Trophoblast cell (in vitro differentiated cells and primary cell): ENCODE results near the gene RBM4.
A peak's percentile ranks its signal among the peaks of the same experiment; 100 is the strongest.

Experiments
- DNase-seq, 2 donors: peaks; one replicate each; pipeline ENCODE4 v3.0.0-alpha.2; 2016
- H2AFZ ChIP-seq: 2 replicates; pipeline ENCODE4 v1.6.1; 2013; ENCODE audit warnings: low read length, moderate library complexity, mild to moderate bottlenecking; ENCODE audit not compliant: insufficient read depth, poor library complexity
- H2AK5ac ChIP-seq: 2 replicates; pipeline ENCODE4 v1.6.1; 2013; ENCODE audit warnings: mild to moderate bottlenecking, low read length
- H2BK120ac ChIP-seq: 2 replicates; pipeline ENCODE4 v1.6.1; 2013; ENCODE audit warnings: low read length, mild to moderate bottlenecking, moderate library complexity; ENCODE audit not compliant: insufficient read depth, poor library complexity
- H2BK12ac ChIP-seq: 2 replicates; pipeline ENCODE4 v1.6.1; 2013; ENCODE audit warnings: mild to moderate bottlenecking, low read length, moderate library complexity
- H2BK5ac ChIP-seq: 2 replicates; pipeline ENCODE4 v1.6.1; 2013; ENCODE audit warnings: low read length, low read depth, moderate library complexity, mild to moderate bottlenecking; ENCODE audit not compliant: poor library complexity
- H3K14ac ChIP-seq: 2 replicates; pipeline ENCODE4 v1.6.1; 2013; ENCODE audit warnings: mild to moderate bottlenecking, low read length
- H3K18ac ChIP-seq: 2 replicates; pipeline ENCODE4 v1.6.1; 2013; ENCODE audit warnings: mild to moderate bottlenecking, low read length
- H3K23ac ChIP-seq: 2 replicates; pipeline ENCODE4 v1.6.1; 2013; ENCODE audit warnings: low read length
- H3K27ac ChIP-seq: 2 replicates; pipeline ENCODE4 v1.5.1; 2013; ENCODE audit warnings: low read depth, mild to moderate bottlenecking, inconsistent platforms, low read length, moderate library complexity
- H3K27me3 ChIP-seq: 2 replicates; pipeline ENCODE4 v1.6.1; 2013; ENCODE audit warnings: inconsistent platforms, mild to moderate bottlenecking, low read length, moderate library complexity; ENCODE audit not compliant: insufficient read depth
- H3K36me3 ChIP-seq, 2 experiments: 1 replicate in 1 of 2; 2 replicates in 1 of 2; pipeline ENCODE4 v1.6.1; 2013; ENCODE audit warnings: low read length in 2 of 2, mild to moderate bottlenecking in 2 of 2, moderate library complexity in 1 of 2; ENCODE audit not compliant: insufficient read depth in 2 of 2, control insufficient read depth in 1 of 2
- H3K4ac ChIP-seq: 2 replicates; pipeline ENCODE4 v1.6.1; 2013; ENCODE audit warnings: low read depth, mild to moderate bottlenecking, low read length, moderate library complexity
- H3K4me1 ChIP-seq, 2 experiments: 1 replicate in 1 of 2; 2 replicates in 1 of 2; pipeline ENCODE4 v1.6.1; 2013; ENCODE audit warnings: low read length in 2 of 2, mild to moderate bottlenecking in 2 of 2, moderate library complexity in 1 of 2; ENCODE audit not compliant: insufficient read depth in 2 of 2, control insufficient read depth in 1 of 2
- H3K4me2 ChIP-seq: 2 replicates; pipeline ENCODE4 v1.6.1; 2013; ENCODE audit warnings: inconsistent platforms, mild to moderate bottlenecking, low read length, moderate library complexity
- H3K4me3 ChIP-seq: 2 replicates; pipeline ENCODE4 v1.5.1; 2013; ENCODE audit warnings: mild to moderate bottlenecking, low read depth, low read length, inconsistent platforms
- H3K79me1 ChIP-seq: one replicate; pipeline ENCODE4 v1.6.1; 2013; ENCODE audit warnings: low read length
- H3K79me2 ChIP-seq: 2 replicates; pipeline ENCODE4 v1.6.1; 2013; ENCODE audit warnings: low read length, mild to moderate bottlenecking; ENCODE audit not compliant: control insufficient read depth, insufficient read depth, poor library complexity
- H3K9ac ChIP-seq: 2 replicates; pipeline ENCODE4 v1.6.1; 2013; ENCODE audit warnings: mild to moderate bottlenecking, low read length
- H3K9me3 ChIP-seq: 2 replicates; pipeline ENCODE4 v1.6.1; 2013; ENCODE audit warnings: low read depth, mild to moderate bottlenecking, control low read depth, inconsistent platforms, low read length; ENCODE audit not compliant: insufficient read depth
- H4K12ac ChIP-seq: 2 replicates; pipeline ENCODE4 v1.6.1; 2013; ENCODE audit warnings: low read depth, mild to moderate bottlenecking, low read length, moderate library complexity
- H4K8ac ChIP-seq: 2 replicates; pipeline ENCODE4 v1.6.1; 2013; ENCODE audit warnings: low read depth, mild to moderate bottlenecking, low read length, moderate library complexity
- H4K91ac ChIP-seq: one replicate; pipeline ENCODE4 v1.6.1; 2013; ENCODE audit warnings: low read depth, mild to moderate bottlenecking, low read length, moderate library complexity
- WGBS: extraction: QIAGEN DNeasy Blood & Tissue Kit; methylation state at CpG from one replicate; pipeline ENCODE4 v1.1.7; 2013; ENCODE audit warnings: missing lambda C conversion rate; ENCODE audit not compliant: insufficient read length, insufficient coverage; ENCODE audit errors: extremely low coverage; 5-methylcytosine and 5-hydroxymethylcytosine counted together

The RBM4 gene

GRCh38 chr11:66653123-66653522 lies 14.6 kb downstream of the RBM4 start:
- Histone ChIP-seq H3K27me3 (no peaks in the 10 kb centered on the region), H3K79me2 (no peaks in the 10 kb centered on the region), H3K36me3 (peaks cover 28 to 39% of the 10 kb centered on the region in 2 experiments), H3K14ac (no peak overlapping the region), H3K4ac (no peak overlapping the region), H3K18ac (no peak overlapping the region), H3K4me3 (no peak overlapping the region), H4K8ac (no peak overlapping the region), H4K91ac (no peak overlapping the region), H2BK5ac (no peak overlapping the region), H4K12ac (no peak overlapping the region), H3K27ac (no peak overlapping the region), H3K9ac (no peak overlapping the region), H2AK5ac (no peak overlapping the region), H3K4me2 (no peak overlapping the region), H3K79me1 (no peaks in the 10 kb centered on the region), H3K9me3 (peaks cover 2% of the 10 kb centered on the region), H2BK120ac (no peak overlapping the region), H2AFZ (no peak overlapping the region), H3K4me1 (no peaks in the 10 kb centered on the region), H2BK12ac (no peak overlapping the region), H3K23ac (no peak overlapping the region)
- DNase-seq: peak in 1 of 2 donors; percentile 16
- WGBS: no CpG with 5 or more reads among the region's 6 CpGs

- H3K9me3 ChIP-seq: no peaks in the 10 kb centered on the region
- H3K36me3 ChIP-seq: peaks cover 23 to 30% of the 10 kb centered on the region in 2 experiments
- no CpG with 5 or more reads among the region's 2 CpGs for WGBS
- no peaks in the 10 kb centered on the region for H3K79me1 ChIP-seq
- no peak overlapping the region for H3K9ac ChIP-seq
- H3K27me3 ChIP-seq: no peaks in the 10 kb centered on the region
- H3K79me2 ChIP-seq: no peaks in the 10 kb centered on the region
- H3K4me2 ChIP-seq: no peak overlapping the region
- no peak overlapping the region for H4K8ac ChIP-seq
- no peak overlapping the region for H2AK5ac ChIP-seq
- H3K4me3 ChIP-seq: no peak overlapping the region
- no peak overlapping the region for H3K23ac ChIP-seq
- H2BK5ac ChIP-seq: no peak overlapping the region
- H2BK12ac ChIP-seq: no peak overlapping the region
- H3K4ac ChIP-seq: no peak overlapping the region
- H3K27ac ChIP-seq: no peak overlapping the region
- H4K91ac ChIP-seq: no peak overlapping the region
- no peaks in the 10 kb centered on the region for H3K4me1 ChIP-seq
- no peak overlapping the region for H3K18ac ChIP-seq
- H2BK120ac ChIP-seq: no peak overlapping the region
- H4K12ac ChIP-seq: no peak overlapping the region
- H3K14ac ChIP-seq: no peak overlapping the region
- no peak overlapping the region for H2AFZ ChIP-seq
- no peak for DNase-seq
Measured at GRCh38 chr11:66659763-66660162, 21.3 kb downstream of the RBM4 start.

- Histone ChIP-seq H3K23ac (no peak overlapping the region), H3K4me1 (no peaks in the 10 kb centered on the region), H3K9me3 (no peaks in the 10 kb centered on the region), H3K18ac (no peak overlapping the region), H3K79me1 (no peaks in the 10 kb centered on the region), H3K4me2 (no peak overlapping the region), H3K79me2 (no peaks in the 10 kb centered on the region), H3K9ac (no peak overlapping the region), H2BK120ac (no peak overlapping the region), H2AK5ac (no peak overlapping the region), H2BK5ac (no peak overlapping the region), H3K27ac (no peak overlapping the region), H2AFZ (no peak overlapping the region), H4K91ac (no peak overlapping the region), H3K4me3 (no peak overlapping the region), H4K8ac (no peak overlapping the region), H3K27me3 (no peaks in the 10 kb centered on the region), H3K14ac (no peak overlapping the region), H2BK12ac (no peak overlapping the region), H3K36me3 (peaks cover 22 to 32% of the 10 kb centered on the region in 2 experiments), H3K4ac (no peak overlapping the region), H4K12ac (no peak overlapping the region)
- no peak for DNase-seq
- no CpG with 5 or more reads among the region's 1 CpG for WGBS
Measured at GRCh38 chr11:66663741-66664296, 25.3 kb downstream of the RBM4 start.

GRCh38 chr11:66665369-66665768 lies 26.9 kb downstream of the RBM4 start:
- no peak overlapping the region for H2AK5ac ChIP-seq
- no peak overlapping the region for H3K9ac ChIP-seq
- H2BK5ac ChIP-seq: no peak overlapping the region
- WGBS: no CpG with 5 or more reads among the region's 11 CpGs
- no peak overlapping the region for H4K8ac ChIP-seq
- no peaks in the 10 kb centered on the region for H3K27me3 ChIP-seq
- H3K4me1 ChIP-seq: no peaks in the 10 kb centered on the region
- no peak overlapping the region for H4K91ac ChIP-seq
- H3K18ac ChIP-seq: no peak overlapping the region
- DNase-seq: no peak
- H3K23ac ChIP-seq: no peak overlapping the region
- no peak overlapping the region for H3K27ac ChIP-seq
- H3K36me3 ChIP-seq: peaks cover 21 to 35% of the 10 kb centered on the region in 2 experiments
- no peaks in the 10 kb centered on the region for H3K9me3 ChIP-seq
- H4K12ac ChIP-seq: no peak overlapping the region
- no peak overlapping the region for H3K4me3 ChIP-seq
- H3K79me1 ChIP-seq: no peaks in the 10 kb centered on the region
- H2BK12ac ChIP-seq: no peak overlapping the region
- H2BK120ac ChIP-seq: no peak overlapping the region
- H2AFZ ChIP-seq: no peak overlapping the region
- no peak overlapping the region for H3K4ac ChIP-seq
- no peak overlapping the region for H3K4me2 ChIP-seq
- no peak overlapping the region for H3K14ac ChIP-seq
- H3K79me2 ChIP-seq: no peaks in the 10 kb centered on the region
